ENCODE measurements around the gene NTM. TPM values are rescaled to one million over a fixed set of nuclear protein-coding genes. Genes with fewer than 3 reads are reported as not detected.

The NTM gene
- polyA plus RNA-seq, 2 donors, result 0.24 to 1.1 TPM

GRCh38 chr11:131692151-131692550 is 321.7 kb downstream of the NTM start:
- H3K36me3 ChIP-seq (ENCODE audit: control insufficient read depth in 2 of 2, insufficient read depth in 2 of 2, low read length in 1 of 2), result no peaks in the 10 kb centered on the region
- peaks cover 2 to 3% of the 10 kb centered on the region in 2 donors for H3K4me1 ChIP-seq (ENCODE audit: control insufficient read depth in 2 of 2, insufficient read depth in 2 of 2, low read length in 1 of 2)
- H3K9me3 ChIP-seq (ENCODE audit: control insufficient read depth in 2 of 2, insufficient read depth in 1 of 2, low read depth in 1 of 2, low read length in 1 of 2), result no peaks in the 10 kb centered on the region
- no peak overlapping the region for H3K27ac ChIP-seq (ENCODE audit: low read depth in 2 of 2, low read length in 1 of 2)
- peaks cover 0 to 3% of the 10 kb centered on the region in 2 donors for H3K27me3 ChIP-seq (ENCODE audit: control insufficient read depth in 1 of 2, insufficient read depth in 2 of 2, low read length in 2 of 2)
- no peak overlapping the region for H3K4me3 ChIP-seq (ENCODE audit: low read depth in 1 of 2, low read length in 2 of 2)

GRCh38 chr11:131692961-131693360 is 322.5 kb downstream of the NTM start:
- H3K4me1 ChIP-seq (ENCODE audit: control insufficient read depth in 2 of 2, insufficient read depth in 2 of 2, low read length in 1 of 2), result peaks cover 2% of the 10 kb centered on the region in 2 donors
- no peak overlapping the region for H3K4me3 ChIP-seq (ENCODE audit: low read depth in 1 of 2, low read length in 2 of 2)
- WGBS, 2 donors, result 67 to 69% methylated on average over 1 of the region's 1 CpG
- peaks cover 0 to 3% of the 10 kb centered on the region in 2 donors for H3K27me3 ChIP-seq (ENCODE audit: control insufficient read depth in 1 of 2, insufficient read depth in 2 of 2, low read length in 2 of 2)
- no peaks in the 10 kb centered on the region for H3K9me3 ChIP-seq (ENCODE audit: control insufficient read depth in 2 of 2, insufficient read depth in 1 of 2, low read depth in 1 of 2, low read length in 1 of 2)
- H3K36me3 ChIP-seq (ENCODE audit: control insufficient read depth in 2 of 2, insufficient read depth in 2 of 2, low read length in 1 of 2), result no peaks in the 10 kb centered on the region
- H3K27ac ChIP-seq (ENCODE audit: low read depth in 2 of 2, low read length in 1 of 2), result no peak overlapping the region

- Histone ChIP-seq H3K27ac (ENCODE audit: low read depth in 2 of 2, low read length in 1 of 2) (no peak overlapping the region), H3K9me3 (ENCODE audit: control insufficient read depth in 2 of 2, insufficient read depth in 1 of 2, low read depth in 1 of 2, low read length in 1 of 2) (no peaks in the 10 kb centered on the region), H3K27me3 (ENCODE audit: control insufficient read depth in 1 of 2, insufficient read depth in 2 of 2, low read length in 2 of 2) (peaks cover 0 to 3% of the 10 kb centered on the region in 2 donors), H3K4me3 (ENCODE audit: low read depth in 1 of 2, low read length in 2 of 2) (no peak overlapping the region), H3K4me1 (ENCODE audit: control insufficient read depth in 2 of 2, insufficient read depth in 2 of 2, low read length in 1 of 2) (peaks cover 0 to 2% of the 10 kb centered on the region in 2 donors), H3K36me3 (ENCODE audit: control insufficient read depth in 2 of 2, insufficient read depth in 2 of 2, low read length in 1 of 2) (no peaks in the 10 kb centered on the region)
- WGBS, 2 donors, result 62 to 76% methylated on average over 4 of the region's 4 CpGs
Measured at GRCh38 chr11:131693756-131694155, 323.3 kb downstream of the NTM start.

- Histone ChIP-seq H3K27ac (ENCODE audit: low read depth in 2 of 2, low read length in 1 of 2) (no peak overlapping the region), H3K4me3 (ENCODE audit: low read depth in 1 of 2, low read length in 2 of 2) (no peak overlapping the region), H3K27me3 (ENCODE audit: control insufficient read depth in 1 of 2, insufficient read depth in 2 of 2, low read length in 2 of 2) (peaks cover 0 to 3% of the 10 kb centered on the region in 2 donors), H3K4me1 (ENCODE audit: control insufficient read depth in 2 of 2, insufficient read depth in 2 of 2, low read length in 1 of 2) (peaks cover 0 to 2% of the 10 kb centered on the region in 2 donors), H3K9me3 (ENCODE audit: control insufficient read depth in 2 of 2, insufficient read depth in 1 of 2, low read depth in 1 of 2, low read length in 1 of 2) (no peaks in the 10 kb centered on the region), H3K36me3 (ENCODE audit: control insufficient read depth in 2 of 2, insufficient read depth in 2 of 2, low read length in 1 of 2) (no peaks in the 10 kb centered on the region)
- 22% methylated on average over 34 of the region's 34 CpGs for WGBS, 2 donors
Measured at GRCh38 chr11:131694526-131695424, 324.4 kb downstream of the NTM start.

- Histone ChIP-seq H3K4me1 (ENCODE audit: control insufficient read depth in 2 of 2, insufficient read depth in 2 of 2, low read length in 1 of 2) (peaks cover 0 to 2% of the 10 kb centered on the region in 2 donors), H3K36me3 (ENCODE audit: control insufficient read depth in 2 of 2, insufficient read depth in 2 of 2, low read length in 1 of 2) (no peaks in the 10 kb centered on the region), H3K9me3 (ENCODE audit: control insufficient read depth in 2 of 2, insufficient read depth in 1 of 2, low read depth in 1 of 2, low read length in 1 of 2) (no peaks in the 10 kb centered on the region), H3K27me3 (ENCODE audit: control insufficient read depth in 1 of 2, insufficient read depth in 2 of 2, low read length in 2 of 2) (peaks cover 3% of the 10 kb centered on the region in 2 donors), H3K4me3 (ENCODE audit: low read depth in 1 of 2, low read length in 2 of 2) (no peak overlapping the region), H3K27ac (ENCODE audit: low read depth in 2 of 2, low read length in 1 of 2) (no peak overlapping the region)
- 73 to 79% methylated on average over 10 of the region's 10 CpGs for WGBS, 2 donors
Measured at GRCh38 chr11:131695889-131696429, 325.5 kb downstream of the NTM start.

- Histone ChIP-seq H3K27me3 (ENCODE audit: control insufficient read depth in 1 of 2, insufficient read depth in 2 of 2, low read length in 2 of 2) (peaks cover 1 to 3% of the 10 kb centered on the region in 2 donors), H3K9me3 (ENCODE audit: control insufficient read depth in 2 of 2, insufficient read depth in 1 of 2, low read depth in 1 of 2, low read length in 1 of 2) (no peaks in the 10 kb centered on the region), H3K27ac (ENCODE audit: low read depth in 2 of 2, low read length in 1 of 2) (no peak overlapping the region), H3K4me1 (ENCODE audit: control insufficient read depth in 2 of 2, insufficient read depth in 2 of 2, low read length in 1 of 2) (peaks cover 0 to 2% of the 10 kb centered on the region in 2 donors), H3K36me3 (ENCODE audit: control insufficient read depth in 2 of 2, insufficient read depth in 2 of 2, low read length in 1 of 2) (no peaks in the 10 kb centered on the region), H3K4me3 (ENCODE audit: low read depth in 1 of 2, low read length in 2 of 2) (no peak overlapping the region)
- 53 to 65% methylated on average over 8 of the region's 8 CpGs for WGBS, 2 donors
Measured at GRCh38 chr11:131696690-131697089, 326.3 kb downstream of the NTM start.

GRCh38 chr11:131703311-131703710 is 332.9 kb downstream of the NTM start:
- H3K4me3 ChIP-seq (ENCODE audit: low read depth in 1 of 2, low read length in 2 of 2), result no peak overlapping the region
- no peaks in the 10 kb centered on the region for H3K4me1 ChIP-seq (ENCODE audit: control insufficient read depth in 2 of 2, insufficient read depth in 2 of 2, low read length in 1 of 2)
- no peak overlapping the region for H3K27ac ChIP-seq (ENCODE audit: low read depth in 2 of 2, low read length in 1 of 2)
- H3K27me3 ChIP-seq (ENCODE audit: control insufficient read depth in 1 of 2, insufficient read depth in 2 of 2, low read length in 2 of 2), result peaks cover 0 to 3% of the 10 kb centered on the region in 2 donors
- WGBS, 2 donors, result 85 to 90% methylated on average over 1 of the region's 1 CpG
- peaks cover 5 to 7% of the 10 kb centered on the region in 2 donors for H3K9me3 ChIP-seq (ENCODE audit: control insufficient read depth in 2 of 2, insufficient read depth in 1 of 2, low read depth in 1 of 2, low read length in 1 of 2)
- no peaks in the 10 kb centered on the region for H3K36me3 ChIP-seq (ENCODE audit: control insufficient read depth in 2 of 2, insufficient read depth in 2 of 2, low read length in 1 of 2)

GRCh38 chr11:131704682-131705081 is 334.3 kb downstream of the NTM start:
- peaks cover 0 to 3% of the 10 kb centered on the region in 2 donors for H3K27me3 ChIP-seq (ENCODE audit: control insufficient read depth in 1 of 2, insufficient read depth in 2 of 2, low read length in 2 of 2)
- H3K36me3 ChIP-seq (ENCODE audit: control insufficient read depth in 2 of 2, insufficient read depth in 2 of 2, low read length in 1 of 2), result no peaks in the 10 kb centered on the region
- 92 to 94% methylated on average over 2 of the region's 2 CpGs for WGBS, 2 donors
- H3K4me3 ChIP-seq (ENCODE audit: low read depth in 1 of 2, low read length in 2 of 2), result no peak overlapping the region
- H3K4me1 ChIP-seq (ENCODE audit: control insufficient read depth in 2 of 2, insufficient read depth in 2 of 2, low read length in 1 of 2), result no peaks in the 10 kb centered on the region
- peaks cover 5 to 7% of the 10 kb centered on the region in 2 donors for H3K9me3 ChIP-seq (ENCODE audit: control insufficient read depth in 2 of 2, insufficient read depth in 1 of 2, low read depth in 1 of 2, low read length in 1 of 2)
- no peak overlapping the region for H3K27ac ChIP-seq (ENCODE audit: low read depth in 2 of 2, low read length in 1 of 2)

- Histone ChIP-seq H3K36me3 (ENCODE audit: control insufficient read depth in 2 of 2, insufficient read depth in 2 of 2, low read length in 1 of 2) (no peaks in the 10 kb centered on the region), H3K27me3 (ENCODE audit: control insufficient read depth in 1 of 2, insufficient read depth in 2 of 2, low read length in 2 of 2) (no peaks in the 10 kb centered on the region), H3K9me3 (ENCODE audit: control insufficient read depth in 2 of 2, insufficient read depth in 1 of 2, low read depth in 1 of 2, low read length in 1 of 2) (no peaks in the 10 kb centered on the region), H3K27ac (ENCODE audit: low read depth in 2 of 2, low read length in 1 of 2) (no peak overlapping the region), H3K4me3 (ENCODE audit: low read depth in 1 of 2, low read length in 2 of 2) (no peak overlapping the region), H3K4me1 (ENCODE audit: control insufficient read depth in 2 of 2, insufficient read depth in 2 of 2, low read length in 1 of 2) (no peaks in the 10 kb centered on the region)
- WGBS, 2 donors, result 78 to 80% methylated on average over 2 of the region's 2 CpGs
Measured at GRCh38 chr11:131710511-131710910, 340.1 kb downstream of the NTM start.
